ENCODE data around the gene TFR2. TPM values are rescaled to one million over a fixed set of nuclear protein-coding genes. Genes with fewer than 3 reads are reported as not detected.

The TFR2 gene
- total and polyA plus RNA-seq, 2 of the 4 experiments (the other 2 are of a cell fraction), result 0.18 to 0.50 TPM

DNA sequence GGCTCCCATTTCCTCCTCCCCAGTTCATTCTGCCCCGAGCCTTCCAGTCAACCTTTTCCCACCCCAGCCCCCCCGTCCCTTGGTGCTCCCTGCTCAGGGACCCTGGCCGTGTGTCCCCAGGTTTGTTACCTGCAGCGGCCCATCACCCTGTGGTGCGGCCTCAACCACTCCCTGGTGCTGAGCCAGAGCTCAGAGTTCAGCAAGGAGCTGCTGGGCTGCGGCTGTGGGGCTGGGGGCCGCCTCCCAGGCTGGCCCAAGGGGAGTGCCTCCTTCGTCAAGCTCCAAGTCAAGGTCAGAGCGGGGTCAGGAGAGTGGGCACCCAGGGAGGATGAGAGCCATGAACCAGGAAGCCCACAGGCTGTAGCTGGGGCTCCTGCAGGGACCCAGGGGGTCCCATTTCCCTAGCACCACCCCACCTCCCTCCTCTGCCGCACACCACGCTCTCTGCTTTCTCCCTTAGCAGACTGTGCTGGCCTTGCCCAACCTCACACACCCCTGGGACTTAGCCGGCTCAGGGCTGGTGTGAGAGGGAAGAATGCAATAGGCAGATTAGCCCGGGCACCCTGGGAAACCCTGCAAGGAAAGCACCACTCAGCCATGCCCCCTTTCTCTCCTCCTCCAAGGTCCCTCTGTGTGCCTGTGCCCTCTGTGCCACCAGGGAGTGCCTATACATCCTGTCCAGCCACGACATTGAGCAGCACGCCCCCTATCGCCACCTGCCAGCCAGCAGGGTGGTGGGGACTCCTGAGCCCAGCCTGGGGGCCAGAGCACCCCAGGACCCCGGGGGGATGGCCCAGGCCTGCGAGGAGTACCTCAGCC is 41.2 kb downstream of the TFR2 start:
- Histone ChIP-seq H2AK9ac (replicated peaks; ENCODE audit: low read depth, low read length, poor library complexity) (no peak overlapping the region), H2BK5ac (ENCODE audit: low read depth, low read length, poor library complexity, severe bottlenecking) (no peak overlapping the region), H3K56ac (ENCODE audit: extremely low read depth, insufficient read depth, low read length) (no peak overlapping the region), H3K9ac (ENCODE audit: low read depth, low read length) (no peak overlapping the region), H3K4me2 (ENCODE audit: low read depth, low read length) (no peak overlapping the region), H2BK20ac (ENCODE audit: low read depth, low read length) (no peak overlapping the region), H2BK15ac (ENCODE audit: low read depth, low read length) (no peak overlapping the region), H2BK120ac (ENCODE audit: low read depth, low read length) (no peak overlapping the region), H3K9me3 (ENCODE audit: control insufficient read depth, insufficient read depth, low read length) (no peaks in the 10 kb centered on the region), H4K20me1 (ENCODE audit: insufficient read depth, low read length) (no peaks in the 10 kb centered on the region), H3K23ac (ENCODE audit: low read depth, low read length) (no peak overlapping the region), H3K4ac (ENCODE audit: low read depth, low read length) (no peak overlapping the region), H3K14ac (replicated peaks; ENCODE audit: low read depth, low read length) (no peak overlapping the region), H3K4me1 (ENCODE audit: control insufficient read depth, insufficient read depth, low read length) (peaks cover 9% of the 10 kb centered on the region), H4K8ac (ENCODE audit: low read depth in 2 of 2, low read length in 2 of 2) (no peak overlapping the region), H3K9me1 (ENCODE audit: insufficient read depth, low read length) (no peaks in the 10 kb centered on the region), H3K27ac (ENCODE audit: insufficient read depth, low read length) (no peak overlapping the region), H4K5ac (ENCODE audit: low read depth, low read length) (no peak overlapping the region), H2AFZ (replicated peaks; ENCODE audit: low read length, poor library complexity) (no peak overlapping the region), H3K36me3 (ENCODE audit: control insufficient read depth, insufficient read depth, low read length) (peaks cover 3% of the 10 kb centered on the region), H4K91ac (ENCODE audit: insufficient read depth, low read depth, low read length) (no peak overlapping the region), H3K18ac (ENCODE audit: low read depth, low read length) (no peak overlapping the region), H3K4me3 (ENCODE audit: insufficient read depth, low read depth, low read length) (no peak overlapping the region), H3K27me3 (ENCODE audit: control insufficient read depth, insufficient read depth, low read length) (no peaks in the 10 kb centered on the region), H3K79me1 (ENCODE audit: low read depth in 1 of 2, low read length in 2 of 2) (peaks cover 0 to 35% of the 10 kb centered on the region in 2 experiments; a peak in 2 of 4 replicates), H2AK5ac (ENCODE audit: low read depth, low read length) (no peak overlapping the region)
- TF ChIP-seq MAZ (IDR thresholded peaks at IDR 0.05; ENCODE audit: borderline replicate concordance, low read depth, low read length), result no peak
- no peak for TF ChIP-seq RFX5 (IDR thresholded peaks at IDR 0.05; ENCODE audit: low read depth, low read length)
- TF ChIP-seq SMC3 (IDR thresholded peaks at IDR 0.05; ENCODE audit: low read depth, low read length), result no peak
- TF ChIP-seq, protein P1, sequence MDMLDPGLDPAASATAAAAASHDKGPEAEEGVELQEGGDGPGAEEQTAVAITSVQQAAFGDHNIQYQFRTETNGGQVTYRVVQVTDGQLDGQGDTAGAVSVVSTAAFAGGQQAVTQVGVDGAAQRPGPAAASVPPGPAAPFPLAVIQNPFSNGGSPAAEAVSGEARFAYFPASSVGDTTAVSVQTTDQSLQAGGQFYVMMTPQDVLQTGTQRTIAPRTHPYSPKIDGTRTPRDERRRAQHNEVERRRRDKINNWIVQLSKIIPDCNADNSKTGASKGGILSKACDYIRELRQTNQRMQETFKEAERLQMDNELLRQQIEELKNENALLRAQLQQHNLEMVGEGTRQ (IDR thresholded peaks at IDR 0.05; ENCODE audit: low read depth, low read length), result no peak
- no peak for TF ChIP-seq MXI1 (IDR thresholded peaks at IDR 0.05; ENCODE audit: borderline replicate concordance, low read depth, low read length)
- TF ChIP-seq, protein P2, sequence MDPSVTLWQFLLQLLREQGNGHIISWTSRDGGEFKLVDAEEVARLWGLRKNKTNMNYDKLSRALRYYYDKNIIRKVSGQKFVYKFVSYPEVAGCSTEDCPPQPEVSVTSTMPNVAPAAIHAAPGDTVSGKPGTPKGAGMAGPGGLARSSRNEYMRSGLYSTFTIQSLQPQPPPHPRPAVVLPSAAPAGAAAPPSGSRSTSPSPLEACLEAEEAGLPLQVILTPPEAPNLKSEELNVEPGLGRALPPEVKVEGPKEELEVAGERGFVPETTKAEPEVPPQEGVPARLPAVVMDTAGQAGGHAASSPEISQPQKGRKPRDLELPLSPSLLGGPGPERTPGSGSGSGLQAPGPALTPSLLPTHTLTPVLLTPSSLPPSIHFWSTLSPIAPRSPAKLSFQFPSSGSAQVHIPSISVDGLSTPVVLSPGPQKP (IDR thresholded peaks at IDR 0.05; ENCODE audit: borderline replicate concordance, low read depth, low read length), result no peak
- WGBS, 2 experiments (ENCODE audit: extremely low coverage in 2 of 2, insufficient read length in 1 of 2), result 80% methylated on average over 3 of the region's 18 CpGs; no CpG with 5 or more reads in 1 of the 2 experiments
- DNase-seq (no peak), ATAC-seq (ENCODE audit: low read depth) (no peak)
- CTCF ChIA-PET, result no interaction called here
- POLR2A ChIA-PET (ENCODE audit: unreplicated experiment), result no interaction called here
- in situ Hi-C loops (cut with MboI; ENCODE audit: low sequenced_read_pairs) (loop anchor here (25.0 kb wide), 1 partner anchor 262 kb away; the partner anchor contains the start of genes SLC12A9 and TRIP6), intact Hi-C loops (cut with micrococcal nuclease) (loop anchor here (5.0 kb wide), 1 partner anchor 92 kb away; the partner anchor contains the start of gene GIGYF1), dilution Hi-C loops (cut with HindIII; ENCODE audit: low sequenced_read_pairs, unreplicated experiment) (no loop called here)
- no TSS peak for BruUV-seq (replicated peaks)

Data from IMR-90 (cell line).